HG03025 (cell line): ENCODE measurements around the gene SLC9C1.
A peak's percentile ranks its signal among the peaks of the same experiment; 100 is the strongest.

Source experiments
- ATAC-seq: cut with Tn5 transposase; IDR thresholded peaks from one replicate; pipeline ENCODE4 v1.9.1; 2021; ENCODE audit warnings: mild to moderate bottlenecking, moderate library complexity; ENCODE audit not compliant: unreplicated experiment, low FRiP score

Gene SLC9C1

DNA sequence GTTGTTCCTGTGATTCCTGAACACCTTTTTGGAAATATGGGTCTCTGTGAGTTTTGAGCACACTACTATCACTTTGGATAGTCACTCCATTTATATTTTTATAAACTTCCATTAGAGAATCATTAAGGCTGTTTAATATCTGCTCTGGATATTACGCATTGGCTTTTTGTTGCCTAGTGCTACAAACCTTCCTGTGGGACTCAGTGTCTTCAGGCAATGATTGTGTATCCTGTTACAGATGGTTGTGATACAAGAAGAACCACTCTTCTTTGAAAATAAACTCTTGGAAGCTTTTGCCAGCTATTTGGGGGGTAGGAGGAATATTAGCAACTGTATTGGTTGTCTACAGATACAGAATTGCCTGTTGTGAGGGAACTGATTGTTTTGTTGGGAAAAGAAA, 176.6 kb downstream of the SLC9C1 start:
- ATAC-seq, result no peak

DNA sequence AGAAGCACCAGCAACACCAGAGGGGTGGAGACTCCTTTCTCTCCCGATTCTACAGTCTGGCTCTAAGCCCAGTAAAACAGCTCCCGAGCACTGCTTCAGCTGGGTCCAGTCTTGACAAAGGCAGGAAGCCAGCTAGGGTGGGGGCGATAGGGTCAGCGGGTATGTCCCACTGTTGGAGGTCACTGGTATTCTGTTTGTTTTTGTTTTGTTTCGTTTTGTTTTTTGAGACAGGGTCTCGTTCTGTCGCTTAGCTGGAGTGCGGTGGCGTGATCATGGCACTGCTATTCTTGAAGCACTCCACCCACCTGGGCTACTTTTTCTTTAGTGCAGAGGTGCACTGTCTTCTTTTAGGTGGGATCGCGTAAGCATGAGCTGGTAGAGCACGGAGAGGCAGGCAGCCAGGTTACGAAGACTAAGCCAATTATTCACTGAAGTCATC, 177.2 kb downstream of the SLC9C1 start:
- no peak for ATAC-seq

DNA sequence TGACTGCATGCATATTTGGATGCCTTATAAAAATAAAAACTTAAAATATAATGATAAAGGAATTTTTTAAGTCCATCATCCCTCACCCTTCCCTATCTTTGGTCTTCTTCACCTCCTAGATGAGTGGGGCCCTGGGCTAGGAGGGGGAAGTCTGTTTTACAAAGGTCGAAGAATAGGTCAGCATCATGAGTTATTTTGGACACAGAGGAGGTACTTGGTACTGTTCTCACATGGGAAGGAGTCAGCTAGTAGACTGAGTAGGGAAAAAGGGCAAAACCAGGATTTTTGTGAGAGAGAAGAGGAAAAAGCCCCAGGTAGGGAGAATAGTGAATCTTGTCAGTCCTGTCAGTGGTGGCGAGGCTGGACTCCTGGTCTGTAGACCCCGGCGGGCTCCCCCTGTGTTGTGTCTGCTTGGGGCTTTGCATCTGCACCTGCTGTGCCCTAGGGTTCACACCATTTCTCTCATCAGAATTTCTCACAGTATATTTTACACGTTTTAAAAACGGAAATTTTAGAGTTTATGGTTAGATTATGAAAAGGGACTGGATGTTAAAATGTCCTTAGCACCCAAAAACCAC, 178.1 kb downstream of the SLC9C1 start:
- no peak for ATAC-seq

DNA sequence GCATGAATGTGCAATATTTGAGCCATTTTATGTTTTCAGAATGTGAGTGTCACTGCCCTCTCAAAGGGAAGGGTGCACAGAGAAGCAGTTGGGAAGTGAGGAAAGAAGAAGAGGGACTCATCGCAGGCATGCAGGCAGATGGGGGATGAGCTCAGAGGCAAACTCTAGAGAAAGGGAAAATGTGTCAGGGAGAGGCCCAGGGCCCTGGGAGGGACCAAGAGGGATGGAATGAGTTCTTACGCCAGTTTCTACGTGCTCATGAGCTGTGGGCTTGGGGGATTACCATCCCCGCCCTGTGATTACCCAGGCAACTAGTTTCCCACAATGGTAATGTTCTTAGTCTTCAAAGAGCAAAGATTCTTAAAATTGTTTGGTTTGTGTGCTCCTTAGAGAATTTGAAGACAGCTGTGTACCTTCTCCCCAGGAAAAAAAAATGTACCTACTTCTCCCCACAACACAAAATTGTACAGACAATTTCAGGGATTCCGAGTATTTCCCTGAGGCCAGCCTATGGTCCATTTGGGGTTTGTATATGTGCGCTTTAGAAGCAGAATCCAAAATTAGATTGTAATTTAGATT, 178.8 kb downstream of the SLC9C1 start:
- no peak for ATAC-seq

- peak; percentile 31 for ATAC-seq
Measured at GRCh38 chr3:112114576-112115160, 179.3 kb downstream of the SLC9C1 start.

- peak; percentile 61 for ATAC-seq
Measured at GRCh38 chr3:112111785-112112402, 182.1 kb downstream of the SLC9C1 start.

- ATAC-seq, result no peak
Measured at GRCh38 chr3:112109322-112109721, 184.7 kb downstream of the SLC9C1 start.

GRCh38 chr3:112104774-112105173, 189.2 kb downstream of the SLC9C1 start:
- no peak for ATAC-seq

DNA sequence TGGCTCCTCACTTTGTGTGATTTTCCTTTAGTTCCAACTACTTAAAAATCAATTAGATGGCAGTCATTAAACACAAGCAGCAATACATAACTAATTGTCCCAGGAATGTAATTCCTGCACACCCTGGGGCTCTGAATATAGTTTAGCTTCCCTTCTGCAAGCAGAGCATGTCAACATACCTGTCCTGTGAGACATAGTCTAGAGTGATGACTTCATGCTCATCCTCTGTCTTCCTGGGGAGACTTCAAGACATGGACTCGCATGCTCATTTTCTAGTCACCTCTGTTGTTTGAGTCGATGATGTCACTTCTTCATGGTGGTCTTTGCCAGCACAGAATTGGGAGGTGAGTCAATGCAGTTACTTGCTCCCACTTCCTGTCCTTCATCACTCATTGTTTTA, 192.1 kb downstream of the SLC9C1 start:
- ATAC-seq, result no peak

- ATAC-seq, result no peak
Measured at GRCh38 chr3:112097378-112097777, 196.6 kb downstream of the SLC9C1 start.

DNA sequence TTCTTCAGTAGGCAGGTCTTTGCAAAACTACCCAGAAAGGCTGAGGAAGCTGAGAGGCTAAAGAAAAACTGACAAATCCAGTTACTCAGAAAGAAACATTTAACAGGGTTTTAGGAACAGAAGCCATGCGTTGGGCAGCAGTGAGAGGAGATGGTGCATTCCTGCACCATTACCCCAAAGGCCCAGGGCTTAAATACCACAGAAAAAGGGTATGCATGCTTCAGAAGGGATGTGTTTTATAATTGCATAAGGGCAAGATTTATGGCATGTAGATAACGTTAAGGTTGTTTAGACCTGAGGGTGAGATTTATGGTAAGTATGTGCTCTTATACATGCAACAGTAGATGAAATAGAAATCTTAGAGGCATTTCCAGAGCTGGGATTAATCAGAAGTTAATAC, 197.8 kb downstream of the SLC9C1 start:
- no peak for ATAC-seq

DNA sequence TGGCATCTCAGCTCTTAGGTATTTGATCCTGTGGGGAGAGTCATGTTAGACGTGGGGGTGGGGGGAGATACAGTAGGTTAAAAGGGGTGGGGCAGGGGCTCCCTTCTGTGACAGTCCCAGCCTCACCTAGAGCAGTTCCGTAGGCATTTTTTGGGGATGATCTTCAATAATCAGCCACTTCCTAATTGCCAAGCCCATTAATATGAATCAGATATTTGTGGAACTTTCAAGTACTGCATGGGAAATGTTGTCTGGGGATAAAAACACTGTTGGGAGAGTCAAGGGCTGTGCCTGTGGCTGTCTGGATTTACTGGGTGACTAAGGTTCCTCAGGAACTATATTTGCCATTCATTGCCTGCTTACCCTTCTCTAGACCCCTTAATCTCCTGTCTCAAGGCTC, 198.3 kb downstream of the SLC9C1 start:
- ATAC-seq, result no peak

DNA sequence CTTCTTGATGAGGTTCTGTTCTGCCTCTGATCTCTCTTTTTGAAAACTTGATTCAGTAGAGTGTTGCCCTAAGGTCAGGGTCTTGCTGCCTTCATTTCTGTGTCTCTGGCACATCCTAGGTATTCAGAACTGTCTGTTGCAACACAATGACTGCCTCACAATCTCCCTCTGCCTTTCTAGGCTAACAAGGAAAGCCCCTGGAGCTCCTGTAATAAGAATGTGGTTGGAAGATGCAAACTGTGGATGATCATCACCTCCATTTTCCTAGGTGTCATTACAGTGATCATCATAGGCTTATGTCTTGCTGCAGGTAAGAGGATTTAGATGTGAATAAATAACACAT, 200.9 kb downstream of the SLC9C1 start:
- no peak for ATAC-seq

DNA sequence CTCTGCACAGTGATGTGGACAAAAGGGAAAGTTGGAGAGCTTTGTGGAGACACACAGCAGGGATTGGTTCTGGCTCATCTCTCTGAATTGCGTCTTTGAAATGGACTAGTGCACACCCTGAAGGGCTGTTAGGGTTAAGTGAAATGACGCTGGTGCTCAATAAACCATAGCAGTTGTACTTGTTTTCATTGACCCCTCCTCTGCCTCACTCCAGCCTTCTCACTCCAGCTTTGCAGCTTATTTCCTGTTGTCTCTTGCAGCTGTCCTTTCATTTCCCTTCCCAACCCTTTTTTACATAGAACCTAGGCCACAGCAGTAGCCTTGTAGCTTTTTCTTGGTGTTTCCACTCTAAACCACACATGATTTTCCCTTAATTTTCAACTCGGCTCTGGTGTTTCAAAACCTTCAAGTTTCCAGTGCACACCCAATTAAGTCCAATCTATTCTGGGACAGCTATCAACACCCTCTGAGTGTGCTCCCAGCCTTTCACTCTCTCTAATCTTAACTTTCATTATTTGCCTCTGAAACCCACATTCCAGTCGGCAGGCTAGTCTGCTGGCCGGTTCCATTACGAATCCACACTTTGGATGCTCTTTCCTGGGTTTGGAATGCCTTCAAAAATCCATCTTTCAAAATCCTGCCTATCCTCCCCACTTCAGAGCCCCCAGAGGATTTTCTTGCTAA, 201.4 kb downstream of the SLC9C1 start:
- ATAC-seq, result no peak

DNA sequence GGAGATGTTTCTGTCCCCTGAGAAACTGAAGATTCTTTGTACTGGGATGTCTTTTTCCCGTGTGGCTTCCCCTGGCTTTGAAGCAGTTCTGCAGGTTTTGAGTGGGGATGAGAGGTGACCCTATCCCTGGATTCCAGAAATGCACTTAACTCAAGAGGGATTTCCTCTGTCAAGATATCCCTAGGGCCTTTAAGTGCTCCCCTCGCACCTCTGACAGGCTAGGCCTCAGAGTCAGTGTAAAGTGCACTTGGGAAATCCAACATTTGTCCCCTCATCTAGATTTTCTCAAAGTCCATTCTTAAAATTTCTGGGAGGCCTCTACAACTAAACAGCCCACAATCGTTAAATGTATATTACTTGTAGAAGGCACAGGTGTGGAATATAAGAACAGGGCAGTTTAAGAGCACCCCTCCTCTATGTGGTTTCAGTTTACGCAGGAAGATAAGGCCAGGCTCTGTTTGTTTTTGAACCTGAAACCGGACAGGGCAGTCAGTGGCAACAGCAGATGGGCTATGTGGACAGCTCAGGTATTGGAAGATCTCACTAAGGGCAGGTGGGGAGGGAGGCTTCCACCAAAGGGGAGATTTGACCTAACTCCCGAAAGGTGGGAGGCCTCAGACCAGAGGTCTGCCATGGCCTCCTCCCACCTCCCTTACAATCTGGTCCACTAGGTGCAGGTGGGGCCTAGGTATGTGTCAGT, 203.0 kb downstream of the SLC9C1 start:
- ATAC-seq, result no peak
